OCI-M2 (cell line): Measurements from ENCODE around the gene CDC73.
"Not testable (repeated sequence)": the region's sequence is repeated elsewhere in the genome, so short reads cannot be mapped to it uniquely, and the experiment has no call there.

Source experiments
- DNase-seq: peaks from one replicate; lab custom pipeline; 2025; ENCODE audit not compliant: unreplicated experiment; lab: John Stamatoyannopoulos, UW

CDC73 gene

DNA sequence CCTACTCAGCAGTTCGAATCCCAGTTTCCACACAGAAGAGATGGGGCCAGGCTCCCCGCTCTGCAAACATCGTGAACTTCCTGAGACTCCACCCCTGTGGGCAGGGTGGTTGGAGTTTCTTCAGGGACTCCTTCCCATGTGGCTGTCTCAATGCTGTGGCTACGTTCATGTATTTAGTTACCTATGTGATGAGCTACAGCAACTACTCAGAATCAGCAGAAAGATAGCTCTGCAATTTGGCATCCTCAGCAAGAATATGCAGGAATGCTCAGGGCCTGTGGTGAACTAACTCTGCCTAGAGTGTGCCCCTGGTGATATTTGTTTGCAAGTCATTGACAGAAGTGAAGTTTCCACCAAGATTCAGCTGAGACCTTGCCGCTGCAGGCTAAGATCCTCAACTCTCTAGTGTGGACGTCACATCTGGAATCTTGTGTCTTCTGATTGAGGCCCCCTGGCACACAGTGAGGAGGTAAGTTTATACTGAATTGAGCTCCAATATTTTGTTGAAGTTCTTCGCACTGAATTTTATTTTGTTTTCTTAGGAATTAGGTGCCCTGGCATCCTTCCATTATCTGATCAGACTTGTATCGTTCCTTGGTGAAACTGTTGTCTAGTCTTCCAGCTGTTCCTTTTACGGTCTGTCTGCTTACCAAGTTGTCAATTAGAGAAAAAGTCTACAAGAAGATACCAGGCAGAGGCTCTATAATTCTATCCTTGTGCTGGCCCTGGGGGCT lies 8.4 kb upstream of the CDC73 start:
- DNase-seq: no peak

DNA sequence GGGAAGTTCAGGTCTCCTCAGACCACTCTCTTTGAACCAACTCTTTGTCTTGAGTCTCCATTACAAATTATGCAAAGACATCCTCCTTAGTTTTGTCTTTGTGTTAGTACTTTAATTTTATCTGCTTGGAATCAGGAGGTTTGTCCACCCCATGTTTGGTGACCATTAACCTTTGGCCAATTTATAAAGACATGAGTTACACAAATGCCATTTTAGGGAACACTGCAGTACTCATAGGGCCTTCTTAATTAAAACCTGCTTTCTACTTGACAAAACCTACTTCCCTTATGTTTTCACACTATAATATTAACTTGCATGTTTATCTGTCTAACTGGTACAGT lies 7.9 kb upstream of the CDC73 start:
- no peak for DNase-seq

DNA sequence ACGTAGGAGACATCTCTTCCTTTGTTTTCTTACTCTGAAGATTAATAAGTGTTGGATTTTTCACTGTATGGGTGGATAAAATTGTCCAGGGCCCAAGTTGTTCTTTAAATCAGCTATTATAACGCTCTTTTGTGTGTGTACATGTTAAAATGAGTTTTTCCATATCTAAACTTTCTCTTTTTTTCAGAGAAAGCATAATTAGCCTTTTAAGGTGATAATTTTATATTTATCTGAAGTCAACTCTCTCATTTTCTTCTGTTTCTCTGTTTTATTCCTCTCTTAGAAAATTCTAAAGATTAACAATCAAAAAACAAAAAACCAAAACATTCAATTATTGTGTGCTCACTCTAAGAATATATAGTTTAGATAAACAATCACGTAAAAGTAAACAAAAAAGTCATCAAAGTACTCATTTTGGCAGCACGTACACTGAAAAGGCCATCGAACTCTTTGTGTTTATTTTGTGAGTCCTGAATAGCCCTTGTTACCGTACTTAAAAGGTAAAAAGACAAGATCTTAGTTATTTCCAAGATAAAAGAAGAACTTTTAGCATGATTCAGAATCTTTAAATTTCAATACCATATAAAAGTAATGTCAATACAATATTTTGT lies 7.2 kb upstream of the CDC73 start:
- no peak for DNase-seq

DNA sequence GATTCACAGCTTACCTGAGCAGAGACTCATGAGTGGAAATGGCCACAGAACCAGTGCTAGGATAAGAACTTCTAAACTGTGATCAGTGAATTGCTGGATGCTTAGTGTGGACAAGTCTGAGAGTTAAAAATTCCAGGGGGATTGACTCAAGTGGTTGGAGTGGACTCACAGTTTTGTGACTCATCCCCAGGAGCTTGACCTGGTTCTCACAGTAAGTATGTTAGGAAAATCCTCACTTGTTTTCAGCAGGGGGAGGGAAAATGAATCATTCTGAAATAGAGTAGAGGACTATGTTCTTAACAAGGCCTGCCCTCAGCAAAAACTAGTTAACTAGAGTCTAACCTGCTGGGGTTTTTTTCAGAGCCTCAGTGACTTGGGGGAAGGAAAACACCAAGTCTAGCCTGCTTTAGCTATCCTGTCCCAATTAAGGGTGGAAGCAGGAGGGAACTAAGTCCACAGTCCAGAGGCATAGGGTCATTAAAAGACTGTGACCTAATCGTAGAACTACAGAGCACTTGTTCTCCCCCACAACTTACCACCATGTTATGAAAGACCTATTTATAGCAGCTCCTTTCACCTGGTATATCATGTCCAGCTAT lies 6.1 kb upstream of the CDC73 start:
- DNase-seq: no peak

DNA sequence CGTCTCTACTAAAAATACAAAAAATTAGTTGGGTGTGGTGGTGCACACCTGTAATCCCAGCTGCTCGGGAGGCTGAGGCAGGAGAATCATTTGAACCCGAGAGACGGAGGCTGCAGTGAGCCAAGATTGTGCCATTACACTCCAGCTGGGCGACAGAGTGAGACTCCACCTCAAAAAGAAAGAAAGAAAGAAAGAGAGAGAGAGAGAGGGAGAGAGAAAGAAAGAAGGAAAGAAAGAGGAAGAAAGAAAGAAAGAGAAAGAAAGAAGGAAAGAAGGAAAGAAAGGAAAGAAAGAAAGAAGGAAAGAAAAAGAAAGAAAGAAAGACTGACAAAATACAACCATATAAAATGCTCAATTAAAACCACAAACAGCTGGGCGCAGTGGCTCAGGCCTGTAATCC lies 4.7 kb upstream of the CDC73 start:
- DNase-seq: not testable (repeated sequence)

DNA sequence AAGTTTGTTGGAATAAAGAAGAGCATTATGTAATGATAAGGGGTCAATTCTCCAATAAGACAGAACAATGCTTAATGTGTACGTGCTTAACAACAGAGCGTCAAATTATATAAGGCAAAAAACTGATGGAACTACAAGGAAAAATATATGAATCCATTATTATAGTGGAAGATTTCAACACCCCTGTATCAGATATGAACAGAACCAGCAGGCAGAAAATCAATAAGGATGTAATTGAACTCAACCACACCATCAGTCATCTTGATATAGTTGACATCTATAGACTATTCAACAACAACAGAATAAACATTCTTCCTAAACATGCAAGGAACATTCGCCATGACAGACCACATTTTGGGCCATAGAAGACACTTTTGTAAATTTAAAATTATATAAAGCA lies 3.6 kb upstream of the CDC73 start:
- DNase-seq: no peak

DNA sequence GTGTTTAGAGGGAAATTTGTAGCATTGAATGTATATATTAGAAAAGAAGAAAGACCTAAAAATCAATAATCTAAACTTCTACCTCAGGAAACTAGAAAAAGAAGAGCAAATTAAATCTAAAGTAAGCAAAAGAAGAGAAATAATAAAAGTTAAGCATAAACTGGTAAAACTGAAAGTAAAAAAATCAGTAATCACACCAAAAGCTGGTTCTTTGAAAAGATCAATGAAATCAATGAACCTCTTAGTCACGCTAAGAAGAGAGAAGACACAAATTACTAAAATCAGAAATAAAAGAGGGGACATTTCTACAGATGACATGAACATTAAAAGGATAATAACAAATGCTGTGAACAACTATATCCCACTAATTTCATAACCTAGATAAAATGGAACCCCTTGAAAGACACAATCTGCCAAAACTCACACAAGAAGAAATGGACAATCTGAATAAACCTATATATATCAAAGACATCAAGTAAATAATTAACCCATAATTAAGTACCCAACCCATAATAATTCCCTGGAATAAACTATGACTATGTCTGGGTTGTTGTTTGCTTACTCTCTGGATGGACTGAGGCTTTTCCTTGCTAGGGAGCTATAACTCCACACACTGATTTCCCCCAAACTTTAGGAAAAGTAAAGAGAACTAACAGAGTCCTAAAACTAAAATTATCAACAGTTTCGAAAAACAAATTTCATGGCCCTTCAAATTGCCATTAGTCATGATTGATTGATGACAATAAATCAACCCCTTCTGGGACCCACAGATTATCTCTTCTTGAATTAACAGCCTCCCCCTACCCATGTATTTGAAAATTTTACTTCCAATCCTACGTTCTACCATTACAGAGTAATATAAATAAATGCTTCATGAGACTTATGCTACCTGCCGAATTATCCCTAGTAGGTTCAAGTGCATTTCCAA lies 2.8 kb upstream of the CDC73 start:
- no peak for DNase-seq

DNA sequence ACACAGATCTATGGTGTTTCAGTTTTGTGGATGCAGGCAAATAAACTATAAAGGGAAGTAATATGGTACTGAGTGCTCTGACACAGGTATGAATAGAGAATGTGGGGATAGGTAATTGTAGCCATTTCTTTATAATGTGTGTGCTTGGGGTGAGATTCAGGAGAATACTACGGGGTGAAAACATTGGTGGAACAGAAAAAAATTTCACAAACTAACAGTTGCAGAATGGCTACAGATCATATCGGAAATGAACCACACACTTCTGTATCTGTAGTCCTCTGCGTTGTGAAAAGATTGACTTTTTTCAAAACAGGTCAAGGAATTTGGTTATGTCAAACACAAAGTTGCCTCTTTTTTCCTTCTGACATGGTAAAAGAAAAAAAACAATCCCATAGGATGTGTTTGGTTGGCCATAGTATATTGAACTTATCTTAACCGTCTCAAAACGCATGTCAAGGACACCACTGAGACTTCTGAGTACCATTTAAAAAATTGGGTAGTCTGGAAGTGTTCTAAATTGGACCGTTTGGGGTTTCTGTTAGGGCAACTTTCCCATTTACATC lies 1.1 kb upstream of the CDC73 start:
- no peak for DNase-seq

DNA sequence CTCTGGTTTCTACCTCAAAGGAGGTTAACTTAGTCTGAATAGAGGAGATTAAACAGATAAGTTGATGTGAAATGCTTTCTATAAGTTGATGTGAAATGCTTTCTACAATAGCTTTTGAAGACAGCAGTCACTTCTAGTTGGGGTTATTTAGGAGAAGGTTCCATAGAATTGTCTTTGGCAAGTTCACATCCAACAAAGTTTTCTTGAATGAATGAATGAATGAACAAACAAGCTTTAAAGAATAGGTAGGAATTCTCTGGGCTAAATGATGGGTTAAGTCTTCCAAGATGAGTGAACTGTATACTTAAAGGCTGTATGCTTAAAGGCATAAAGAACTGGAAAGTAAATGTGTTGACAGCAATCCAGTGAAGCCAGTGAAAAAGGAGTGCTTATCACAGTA lies 1.9 kb downstream of the CDC73 start:
- no peak for DNase-seq

DNA sequence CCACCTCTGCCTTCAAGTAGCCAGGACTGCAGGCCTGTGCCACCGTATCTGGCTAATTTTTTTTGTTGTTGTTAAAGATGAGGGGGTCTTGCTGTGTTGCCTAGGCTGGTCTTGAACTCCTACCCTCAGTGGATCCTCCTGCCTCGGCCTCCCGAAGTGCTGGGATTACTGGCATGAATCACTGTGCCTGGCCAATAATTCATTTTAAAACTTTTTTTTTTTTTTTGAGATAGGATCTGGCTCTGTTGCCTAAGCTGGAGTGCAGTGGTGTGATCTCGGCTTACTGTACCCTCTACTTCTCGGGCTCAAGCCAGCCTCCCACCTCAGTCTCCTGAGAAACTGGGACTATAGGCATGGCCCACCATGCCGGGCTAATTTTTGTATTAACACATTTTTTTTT lies 3.5 kb downstream of the CDC73 start:
- no peak for DNase-seq

DNA sequence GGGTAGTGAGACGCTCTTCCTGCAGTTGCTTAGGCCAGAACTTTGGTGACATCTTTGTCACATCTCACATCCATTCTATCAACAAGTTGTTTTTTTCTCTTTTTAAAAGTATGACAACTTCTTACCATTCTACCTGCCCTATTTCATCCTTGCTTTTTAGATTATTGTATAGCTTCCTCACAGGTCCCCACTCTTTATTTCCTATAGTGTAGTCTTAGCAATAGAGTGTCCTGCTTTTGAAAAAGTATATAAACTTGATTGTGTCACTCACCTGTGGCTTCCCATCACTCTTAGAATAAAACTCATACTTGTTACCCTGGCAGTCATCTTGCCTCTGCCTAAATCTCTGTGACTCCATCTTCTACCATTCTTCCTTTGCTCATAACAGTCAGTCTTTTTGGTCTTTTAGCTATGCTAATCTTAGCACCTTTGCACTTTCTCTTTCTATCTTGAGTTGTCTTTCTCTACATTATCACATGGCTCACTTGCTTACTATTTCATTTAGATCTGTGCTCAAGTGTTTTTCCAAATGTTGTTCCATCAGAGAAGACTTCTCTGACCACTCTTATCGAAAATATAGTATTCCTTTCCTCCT lies 9.5 kb downstream of the CDC73 start:
- DNase-seq: no peak

DNA sequence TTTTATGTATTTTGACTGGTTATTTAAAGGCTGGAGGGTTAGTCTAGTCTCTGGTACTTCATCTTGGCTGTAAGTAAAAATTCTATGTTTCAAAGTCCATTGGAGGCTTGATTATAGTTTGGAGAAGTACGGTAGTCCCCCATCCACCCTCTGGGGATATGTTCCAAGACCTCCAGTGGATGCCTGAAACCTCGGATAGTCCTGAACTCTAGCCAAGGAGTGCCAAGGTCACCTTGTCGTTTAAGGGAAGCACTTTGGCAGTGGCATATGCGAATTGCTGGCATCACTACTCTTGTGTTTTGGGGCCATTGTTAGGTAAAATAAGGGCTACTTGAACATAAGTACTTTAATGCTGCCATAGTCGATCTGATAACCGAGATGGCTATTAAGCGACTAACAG lies 18.4 kb downstream of the CDC73 start:
- no peak for DNase-seq

DNA sequence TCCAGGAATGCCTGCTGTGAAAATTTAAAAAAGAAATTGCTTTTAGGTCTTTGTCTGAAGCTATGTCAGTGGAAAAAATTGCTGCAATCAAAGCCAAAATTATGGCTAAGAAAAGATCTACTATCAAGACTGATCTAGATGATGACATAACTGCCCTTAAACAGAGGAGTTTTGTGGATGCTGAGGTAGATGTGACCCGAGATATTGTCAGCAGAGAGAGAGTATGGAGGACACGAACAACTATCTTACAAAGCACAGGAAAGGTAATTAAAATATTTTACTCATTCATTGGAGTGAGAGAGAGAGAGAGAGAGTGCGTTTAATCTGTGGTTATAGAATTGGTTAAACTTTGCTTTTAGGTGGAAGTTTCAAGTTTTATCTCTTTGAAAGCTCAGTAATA lies 20.0 kb downstream of the CDC73 start:
- no peak for DNase-seq

DNA sequence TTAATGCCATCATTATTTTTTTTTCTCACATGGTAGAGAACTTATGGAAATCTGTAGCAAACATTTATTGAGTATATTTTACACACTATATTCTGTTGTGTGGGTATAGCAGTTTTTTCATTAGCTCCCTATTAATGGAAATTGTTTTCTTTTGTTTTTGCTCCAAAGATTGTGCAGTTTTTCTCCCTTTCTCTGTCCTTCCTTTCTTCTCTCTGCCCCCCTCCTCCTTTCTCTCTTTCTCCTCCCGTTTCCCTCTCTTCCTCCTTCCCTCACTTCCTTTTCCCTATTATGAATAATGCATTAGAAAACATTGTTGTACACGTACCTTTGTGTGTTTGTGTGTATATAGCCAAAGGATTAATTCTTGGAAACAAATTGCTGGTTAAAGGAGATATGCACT lies 20.6 kb downstream of the CDC73 start:
- DNase-seq: no peak

DNA sequence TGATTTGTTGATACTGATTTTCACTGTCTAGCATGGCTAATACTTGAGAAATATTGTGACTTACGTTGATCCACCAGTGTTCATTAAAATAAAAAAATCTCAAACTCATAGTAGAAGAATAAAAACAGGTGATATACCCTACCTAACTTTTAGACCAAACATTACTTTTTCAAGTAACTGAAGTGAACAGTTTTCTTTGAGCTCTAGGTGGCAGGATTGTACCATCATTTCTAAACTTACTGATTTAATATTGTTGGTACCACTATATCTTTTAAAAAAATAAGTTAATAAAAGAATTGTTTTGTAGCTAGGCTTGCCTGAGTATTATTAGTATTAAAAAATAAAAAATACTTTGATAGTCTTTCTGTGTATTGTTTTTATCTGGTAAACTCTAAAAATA lies 21.5 kb downstream of the CDC73 start:
- DNase-seq: no peak

DNA sequence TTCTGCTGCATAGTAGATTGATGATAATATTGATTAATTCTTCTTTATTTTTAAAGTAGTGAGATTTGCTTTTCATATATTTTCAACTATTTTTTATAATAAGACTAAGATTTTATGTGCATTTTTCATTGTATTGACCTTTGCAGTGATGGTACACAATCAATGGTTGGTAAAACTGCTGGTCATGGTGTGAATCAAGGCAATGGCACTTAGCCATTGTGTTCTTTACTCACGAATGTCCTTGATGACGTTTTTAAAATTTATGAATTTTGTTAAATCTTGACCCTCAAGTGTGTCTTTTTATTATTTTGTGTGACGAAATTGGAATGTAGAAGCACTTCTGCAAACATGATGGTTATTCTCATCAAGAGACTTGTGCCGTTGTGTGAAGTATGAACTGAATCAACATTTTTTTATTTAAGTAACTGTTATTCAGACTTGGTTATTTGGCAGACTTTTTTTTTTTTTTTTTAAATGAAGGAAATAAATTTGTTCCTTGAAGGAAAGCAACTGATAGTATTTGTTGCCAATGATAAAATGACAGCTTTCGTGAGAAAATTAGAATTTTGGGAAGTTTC lies 22.6 kb downstream of the CDC73 start:
- no peak for DNase-seq

DNA sequence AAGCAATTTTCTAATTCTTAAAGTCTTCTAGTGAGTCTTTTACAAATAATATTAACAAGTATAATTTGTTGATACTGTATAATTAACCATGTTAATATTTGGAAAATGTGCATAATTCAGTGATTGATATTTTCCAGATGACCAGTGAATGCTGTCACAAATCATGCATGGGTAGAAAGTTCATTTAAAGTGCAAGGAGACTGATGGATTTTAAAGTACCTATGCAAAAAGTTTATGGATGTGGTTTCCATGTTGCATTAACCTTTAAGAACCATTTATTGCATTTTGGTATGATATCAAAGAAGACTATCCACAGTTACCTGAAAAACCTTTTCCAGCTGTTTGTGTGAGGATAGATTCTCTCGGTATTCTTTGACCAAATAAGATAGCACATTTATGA lies 23.2 kb downstream of the CDC73 start:
- DNase-seq: no peak

DNA sequence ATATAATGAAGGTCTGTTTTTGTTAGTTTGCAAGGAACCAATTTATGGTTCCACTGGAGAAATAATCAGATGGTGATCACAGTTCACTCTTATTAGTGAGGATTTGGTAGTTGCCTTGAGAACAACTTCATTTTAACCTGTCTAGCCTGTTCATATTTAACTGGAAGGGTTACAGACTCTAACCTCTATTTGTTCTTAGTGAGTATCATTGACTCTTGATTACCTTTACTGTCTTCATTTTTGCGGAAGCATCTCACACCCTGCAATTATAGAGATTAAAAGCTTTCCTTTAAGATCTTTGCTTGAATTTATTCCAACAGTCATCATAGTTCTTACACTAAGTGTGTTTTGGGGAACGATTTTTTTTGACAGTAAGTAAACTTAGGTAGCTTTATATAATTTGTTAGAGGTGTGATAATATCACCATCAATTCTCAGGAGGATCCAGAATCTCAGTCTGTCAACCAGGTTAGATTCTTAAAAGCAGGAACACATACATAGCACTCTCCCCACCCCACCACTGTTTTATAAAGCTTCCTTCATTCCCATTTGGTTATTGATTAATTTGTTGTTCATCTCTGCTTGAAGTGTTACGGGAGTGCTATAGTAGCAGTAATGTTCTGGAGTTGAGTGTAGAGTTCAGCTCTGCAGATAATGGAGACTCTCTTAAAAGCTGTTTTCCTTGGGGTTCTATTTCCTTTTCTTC lies 34.4 kb downstream of the CDC73 start:
- DNase-seq: no peak

DNA sequence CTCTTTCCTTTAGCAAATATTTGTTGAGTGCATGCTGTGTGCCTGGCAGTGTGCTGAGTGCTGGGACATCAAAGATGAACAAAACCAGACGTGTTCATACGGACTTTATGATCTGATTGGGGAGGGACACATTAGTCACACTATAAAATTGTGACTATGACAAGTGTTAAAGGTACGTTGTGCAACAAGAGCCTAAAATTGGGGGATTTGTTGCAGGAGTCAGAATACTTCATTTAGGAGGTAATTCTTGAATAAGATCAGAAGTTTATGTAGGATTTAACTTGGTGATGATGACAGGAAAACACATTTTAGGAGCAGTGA lies 35.0 kb downstream of the CDC73 start:
- DNase-seq: no peak

DNA sequence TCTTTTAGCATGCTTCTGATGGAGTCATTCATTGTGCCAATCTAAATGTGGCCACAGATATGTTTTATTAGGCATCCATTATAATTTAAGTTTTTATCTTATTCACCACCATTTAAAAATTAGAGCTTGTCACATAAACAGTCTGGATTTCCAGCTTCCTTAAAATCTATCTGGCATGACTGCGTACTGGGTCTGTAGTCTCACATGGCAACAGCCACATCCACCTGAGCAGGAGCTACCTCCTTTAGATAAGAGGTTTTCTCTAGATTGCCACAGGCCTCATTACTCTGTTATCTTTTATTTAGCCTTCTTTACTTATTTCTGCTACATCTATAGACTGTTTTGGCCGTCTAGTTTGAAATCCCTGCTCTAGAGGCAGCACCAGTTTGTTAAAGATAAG lies 35.5 kb downstream of the CDC73 start:
- DNase-seq: no peak
